Inferior parietal cortex (tissue), 1 donor: ENCODE results near the gene FGF4.

ENCODE experiments used
- DNase-seq: peaks from one replicate; pipeline ENCODE4 v3.0.0-alpha.2; 2016; ENCODE audit errors: extremely low spot score

FGF4 gene

DNA sequence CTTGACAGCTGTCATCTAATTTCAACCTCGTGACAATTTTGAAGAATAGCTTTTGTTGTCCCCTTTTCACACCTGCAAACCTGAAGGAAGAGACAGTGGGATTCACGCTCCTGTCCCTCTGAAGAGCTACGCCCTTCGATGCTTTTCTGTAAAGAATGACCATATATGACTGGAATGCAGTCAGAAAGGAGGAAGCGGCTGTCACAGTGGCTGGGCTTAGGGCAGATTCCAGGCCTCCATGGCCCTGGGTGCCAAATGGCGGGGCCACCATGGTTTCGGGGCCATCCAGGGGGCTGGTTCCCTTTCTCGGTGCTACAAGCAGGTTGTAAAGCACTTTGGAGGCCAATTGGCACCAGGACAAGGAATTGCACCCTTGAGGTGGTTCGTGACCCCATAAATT, 49.1 kb downstream of the FGF4 start:
- DNase-seq: no peak

DNA sequence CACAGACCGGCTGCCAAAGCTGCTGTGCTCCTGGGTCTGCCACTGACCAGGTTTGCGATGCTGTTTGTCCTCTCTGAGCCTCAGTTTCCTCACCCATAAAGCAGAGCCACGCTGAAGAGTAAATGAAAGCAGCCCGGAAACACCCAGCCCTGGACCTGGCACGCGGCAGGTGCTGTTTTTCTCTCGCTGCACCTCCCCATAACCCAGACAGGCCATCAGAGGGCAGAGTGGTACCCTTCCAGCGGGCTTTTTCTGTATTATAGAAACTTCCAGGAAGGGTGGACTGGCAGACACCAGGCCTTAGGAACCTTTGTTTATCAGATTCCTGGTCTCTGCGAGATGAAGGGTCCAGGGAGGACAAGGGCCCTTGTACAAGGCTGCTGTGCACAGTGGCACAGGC, 53.4 kb downstream of the FGF4 start:
- no peak for DNase-seq

DNA sequence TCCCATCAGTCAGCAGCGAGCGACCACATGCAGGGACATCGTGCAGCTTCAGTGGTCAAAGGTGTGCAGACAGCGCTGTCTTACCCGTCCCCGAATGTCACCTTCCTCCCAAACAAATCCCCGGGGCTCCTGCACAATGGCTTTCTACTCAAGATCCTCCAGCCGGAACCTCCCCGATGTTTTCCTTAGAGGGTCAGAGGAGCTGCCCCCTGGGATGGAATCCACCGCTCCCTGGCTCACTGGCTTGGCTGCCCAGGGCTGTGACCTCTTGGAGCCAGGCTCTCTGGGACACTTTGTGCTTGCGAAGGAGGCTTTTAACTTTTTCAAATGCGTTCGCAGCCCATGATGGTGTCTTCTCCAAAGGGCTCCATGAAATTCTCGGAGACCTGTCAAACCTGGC, 54.0 kb downstream of the FGF4 start:
- DNase-seq: no peak
